HUDEP-2 (cell line): ENCODE results near the gene KLHL1.

Experiments
- DNase-seq, 76 experiments: peaks; one replicate each; lab custom pipeline; 2025; ENCODE audit not compliant: unreplicated experiment in 76 of 76; lab: John Stamatoyannopoulos, UW

KLHL1 gene

GRCh38 chr13:69879936-69880335 lies 228.3 kb downstream of the KLHL1 start:
- no peak for DNase-seq

- no peak for DNase-seq
Observed at GRCh38 chr13:69872321-69873047, 235.8 kb downstream of the KLHL1 start.

- DNase-seq, result no peak
Observed at GRCh38 chr13:69866555-69866954, 241.7 kb downstream of the KLHL1 start.

GRCh38 chr13:69857183-69857821 lies 250.9 kb downstream of the KLHL1 start:
- DNase-seq, result peak in 10 of 76 experiments; percentile 0 to 27 (median 8)

GRCh38 chr13:69856331-69856730 lies 251.9 kb downstream of the KLHL1 start:
- no peak for DNase-seq

GRCh38 chr13:69828527-69828926 lies 279.7 kb downstream of the KLHL1 start:
- DNase-seq, result no peak

GRCh38 chr13:69820180-69820579 lies 288.1 kb downstream of the KLHL1 start:
- no peak for DNase-seq

GRCh38 chr13:69817333-69817869 lies 290.9 kb downstream of the KLHL1 start:
- no peak for DNase-seq

GRCh38 chr13:69809152-69809551 lies 299.1 kb downstream of the KLHL1 start:
- no peak for DNase-seq

GRCh38 chr13:69796256-69796655 lies 312.0 kb downstream of the KLHL1 start:
- no peak for DNase-seq

- no peak for DNase-seq
Observed at GRCh38 chr13:69793783-69794453, 314.3 kb downstream of the KLHL1 start.

GRCh38 chr13:69776937-69777336 lies 331.3 kb downstream of the KLHL1 start:
- no peak for DNase-seq

- no peak for DNase-seq
Observed at GRCh38 chr13:69769608-69770007, 338.6 kb downstream of the KLHL1 start.

- DNase-seq, result no peak
Observed at GRCh38 chr13:69761581-69761980, 346.7 kb downstream of the KLHL1 start.

- no peak for DNase-seq
Observed at GRCh38 chr13:69755101-69755500, 353.2 kb downstream of the KLHL1 start.

- DNase-seq, result no peak
Observed at GRCh38 chr13:69751259-69751658, 357.0 kb downstream of the KLHL1 start.

- no peak for DNase-seq
Observed at GRCh38 chr13:69737129-69737935, 370.9 kb downstream of the KLHL1 start.

- DNase-seq, result no peak
Observed at GRCh38 chr13:69721631-69722030, 386.6 kb downstream of the KLHL1 start.

GRCh38 chr13:69720278-69720983 lies 387.8 kb downstream of the KLHL1 start:
- DNase-seq, result no peak

GRCh38 chr13:69706807-69707206 lies 401.4 kb downstream of the KLHL1 start:
- no peak for DNase-seq
